Measurements from ENCODE around the gene DNAAF5.

DNA sequence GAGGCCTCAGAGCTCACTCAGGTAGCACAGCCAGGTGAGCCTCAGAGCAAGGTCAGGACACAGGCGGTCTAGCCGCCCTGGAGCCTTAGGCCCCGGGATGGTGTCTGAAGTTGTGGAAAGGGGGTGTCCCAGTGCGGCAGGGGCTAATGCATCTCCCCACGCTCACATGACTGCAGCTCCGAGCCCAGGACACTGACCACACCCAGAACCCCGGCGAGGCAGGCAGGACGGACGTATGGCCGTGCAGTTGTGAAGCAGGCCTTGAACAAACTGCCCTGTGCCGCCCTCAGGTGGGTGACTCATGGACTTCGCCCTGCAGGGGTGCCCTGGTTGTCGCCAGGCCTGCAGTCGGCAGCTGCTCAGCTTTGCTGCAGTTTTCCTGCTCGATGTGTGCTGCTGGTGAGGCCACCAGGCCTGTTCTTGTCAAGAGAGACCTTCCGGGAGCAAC, 5.6 kb downstream of the DNAAF5 start:
- no peak for TF ChIP-seq POLR2A (IDR thresholded peaks at IDR 0.05; ENCODE audit: low read length)
- TF ChIP-seq GATA1 (IDR thresholded peaks at IDR 0.05; ENCODE audit: low read depth, low read length), result no peak
